Suprapubic skin (tissue), 3 donors: ENCODE data around the gene UBASH3A.

Experiments used
- POLR2A ChIP-seq, 2 donors: fragments of 450-650 bp; IDR thresholded peaks; one replicate each; pipeline ENCODE4 v1.6.1; 2017; ENCODE audit warnings: antibody characterized with exemption in 2 of 2, mild to moderate bottlenecking in 2 of 2, moderate library complexity in 2 of 2
- TF ChIP-seq, protein P1 (sequence below), 2 donors: fragments of 200-600 bp in 1 of 2; fragments of 450-650 bp in 1 of 2; sonication (generic) in 1 of 2; IDR thresholded peaks; one replicate each; pipeline ENCODE4 v1.5.1; 2016 to 2019; ENCODE audit warnings: antibody characterized with exemption in 2 of 2, mild to moderate bottlenecking in 1 of 2, moderate library complexity in 1 of 2

DNA sequence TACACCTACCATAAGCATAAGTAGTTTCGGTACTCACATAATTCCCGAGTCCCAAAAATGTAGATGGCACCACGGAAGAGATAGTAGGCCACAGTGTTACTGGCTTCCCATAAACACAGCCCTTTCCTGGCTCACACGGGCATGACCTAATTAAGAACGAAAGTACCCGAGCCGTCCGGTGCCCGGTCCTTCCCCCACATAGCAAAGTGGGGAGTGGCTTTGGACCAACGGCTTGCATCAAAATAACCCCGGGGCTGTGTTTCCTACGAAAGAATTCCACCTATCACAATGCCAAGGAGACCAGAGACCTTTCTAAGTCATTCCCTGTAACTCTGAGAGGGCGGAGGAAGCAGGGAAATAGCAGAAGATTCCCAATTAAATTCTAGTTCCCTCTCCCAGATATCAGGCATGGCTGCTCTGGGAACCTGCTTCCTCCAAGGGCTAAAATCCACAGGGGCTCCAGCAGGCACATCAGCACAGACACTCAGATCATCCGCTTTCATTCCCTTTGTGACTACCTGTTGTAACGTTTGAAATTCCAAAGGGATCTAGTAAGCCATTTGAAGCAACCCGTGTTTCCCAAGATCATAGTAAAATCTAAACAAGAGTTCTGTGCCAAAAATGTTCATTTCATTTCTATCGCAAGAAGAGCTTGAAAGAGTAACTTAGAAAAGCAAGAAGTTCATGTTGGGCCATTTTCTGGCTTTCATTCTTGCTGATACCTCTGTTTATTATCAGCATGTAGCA, 7.6 kb upstream of the UBASH3A start, which contains the start of gene TMPRSS3:
- no peak for TF ChIP-seq POLR2A (IDR thresholded peaks at IDR 0.05)
- TF ChIP-seq, protein P1, sequence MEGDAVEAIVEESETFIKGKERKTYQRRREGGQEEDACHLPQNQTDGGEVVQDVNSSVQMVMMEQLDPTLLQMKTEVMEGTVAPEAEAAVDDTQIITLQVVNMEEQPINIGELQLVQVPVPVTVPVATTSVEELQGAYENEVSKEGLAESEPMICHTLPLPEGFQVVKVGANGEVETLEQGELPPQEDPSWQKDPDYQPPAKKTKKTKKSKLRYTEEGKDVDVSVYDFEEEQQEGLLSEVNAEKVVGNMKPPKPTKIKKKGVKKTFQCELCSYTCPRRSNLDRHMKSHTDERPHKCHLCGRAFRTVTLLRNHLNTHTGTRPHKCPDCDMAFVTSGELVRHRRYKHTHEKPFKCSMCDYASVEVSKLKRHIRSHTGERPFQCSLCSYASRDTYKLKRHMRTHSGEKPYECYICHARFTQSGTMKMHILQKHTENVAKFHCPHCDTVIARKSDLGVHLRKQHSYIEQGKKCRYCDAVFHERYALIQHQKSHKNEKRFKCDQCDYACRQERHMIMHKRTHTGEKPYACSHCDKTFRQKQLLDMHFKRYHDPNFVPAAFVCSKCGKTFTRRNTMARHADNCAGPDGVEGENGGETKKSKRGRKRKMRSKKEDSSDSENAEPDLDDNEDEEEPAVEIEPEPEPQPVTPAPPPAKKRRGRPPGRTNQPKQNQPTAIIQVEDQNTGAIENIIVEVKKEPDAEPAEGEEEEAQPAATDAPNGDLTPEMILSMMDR (IDR thresholded peaks at IDR 0.05), result no peak
